RWPE2 (cell line): ENCODE measurements around the gene EYA2.

Source experiments
- ATAC-seq: fragments of 200-7000 bp; cut with Tn5 transposase; 3 replicates; pipeline ENCODE4 v1.9.1; 2021; ENCODE audit warnings: low read depth
- DNase-seq: peaks from one replicate; pipeline ENCODE4 v3.0.0-alpha.2; 2020; ENCODE audit warnings: low spot score
- H3K27ac ChIP-seq: fragments of 450-650 bp; 2 replicates; pipeline ENCODE4 v1.5.1; 2017; ENCODE audit warnings: mild to moderate bottlenecking; ENCODE audit not compliant: poor library complexity, severe bottlenecking
- H3K27me3 ChIP-seq: fragments of 250-450 bp; sonication (Bioruptor Pico); 2 replicates; pipeline ENCODE4 v1.5.1; 2021; ENCODE audit warnings: mild to moderate bottlenecking, moderate library complexity; ENCODE audit not compliant: insufficient read depth, poor library complexity, severe bottlenecking
- H3K36me3 ChIP-seq: fragments of 250-450 bp; sonication (Bioruptor Pico); 2 replicates; pipeline ENCODE4 v1.5.1; 2020; ENCODE audit warnings: low read depth, mild to moderate bottlenecking, moderate library complexity
- H3K4me1 ChIP-seq: fragments of 250-450 bp; sonication (Bioruptor Pico); 2 replicates; pipeline ENCODE4 v1.5.1; 2021; ENCODE audit warnings: mild to moderate bottlenecking, moderate library complexity; ENCODE audit not compliant: insufficient read depth, poor library complexity, severe bottlenecking
- H3K4me3 ChIP-seq: fragments of 250-450 bp; sonication (Bioruptor Pico); 2 replicates; pipeline ENCODE4 v1.5.1; 2021; ENCODE audit warnings: mild to moderate bottlenecking, moderate library complexity; ENCODE audit not compliant: severe bottlenecking
- H3K9me3 ChIP-seq: fragments of 250-450 bp; sonication (Bioruptor Pico); 2 replicates; pipeline ENCODE4 v1.5.1; 2021; ENCODE audit warnings: mild to moderate bottlenecking, moderate library complexity; ENCODE audit not compliant: severe bottlenecking
- TF ChIP-seq, protein P1 (sequence below): fragments of 450-650 bp; IDR thresholded peaks from one replicate; pipeline ENCODE4 v1.5.1; 2017; ENCODE audit warnings: mild to moderate bottlenecking, moderate library complexity; ENCODE audit not compliant: poor library complexity, severe bottlenecking

Gene EYA2

DNA sequence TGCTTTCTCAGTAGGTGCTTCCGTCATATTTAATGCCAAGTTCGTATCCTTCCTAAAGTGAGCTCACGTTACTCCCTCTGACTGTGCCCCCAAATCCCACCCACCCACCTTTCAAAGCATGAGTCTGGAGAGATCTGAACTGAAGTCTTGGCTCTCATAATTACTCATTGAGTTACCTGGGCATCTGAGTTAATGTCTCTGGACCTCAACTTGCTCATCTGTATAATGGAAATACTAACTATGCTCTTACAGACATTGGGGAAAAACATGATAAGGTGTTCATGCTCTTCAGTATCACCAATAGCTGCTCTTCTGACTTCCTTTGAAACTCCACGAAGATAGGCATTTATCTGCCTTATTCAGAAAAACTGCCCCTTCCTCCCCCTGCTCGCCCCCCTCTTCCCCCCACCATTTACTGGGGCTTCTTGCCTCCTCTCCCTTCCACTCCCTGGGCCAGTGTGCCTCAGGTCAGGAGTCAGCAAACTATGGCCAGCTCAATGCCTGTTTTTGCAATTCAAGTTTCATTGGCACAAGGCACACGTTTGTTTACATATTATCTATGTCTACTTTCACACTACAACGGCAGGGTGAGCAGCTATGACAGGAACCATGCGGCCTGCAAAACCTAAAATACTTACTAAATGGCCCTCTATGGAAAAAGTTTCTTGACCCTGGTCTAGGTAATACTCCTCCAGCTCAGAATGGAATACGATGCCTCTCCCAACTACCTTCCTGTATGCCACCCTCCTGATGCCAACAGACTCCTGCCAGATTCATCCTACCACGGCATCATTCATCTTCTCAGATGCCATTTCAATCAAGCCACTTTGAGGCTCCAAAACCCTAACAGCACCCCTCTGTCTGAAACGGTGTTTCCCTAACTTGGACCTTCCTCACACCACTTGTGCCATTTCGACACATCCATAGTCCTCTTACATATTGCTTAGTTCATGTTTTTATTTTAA, 323.1 kb downstream of the EYA2 start:
- Histone ChIP-seq H3K27me3 (no peaks in the 10 kb centered on the region), H3K36me3 (peaks cover 98% of the 10 kb centered on the region), H3K9me3 (no peaks in the 10 kb centered on the region), H3K4me1 (no peaks in the 10 kb centered on the region), H3K4me3 (no peak overlapping the region), H3K27ac (no peak overlapping the region)
- DNase-seq (no peak), ATAC-seq (no peak)
- TF ChIP-seq, protein P1, sequence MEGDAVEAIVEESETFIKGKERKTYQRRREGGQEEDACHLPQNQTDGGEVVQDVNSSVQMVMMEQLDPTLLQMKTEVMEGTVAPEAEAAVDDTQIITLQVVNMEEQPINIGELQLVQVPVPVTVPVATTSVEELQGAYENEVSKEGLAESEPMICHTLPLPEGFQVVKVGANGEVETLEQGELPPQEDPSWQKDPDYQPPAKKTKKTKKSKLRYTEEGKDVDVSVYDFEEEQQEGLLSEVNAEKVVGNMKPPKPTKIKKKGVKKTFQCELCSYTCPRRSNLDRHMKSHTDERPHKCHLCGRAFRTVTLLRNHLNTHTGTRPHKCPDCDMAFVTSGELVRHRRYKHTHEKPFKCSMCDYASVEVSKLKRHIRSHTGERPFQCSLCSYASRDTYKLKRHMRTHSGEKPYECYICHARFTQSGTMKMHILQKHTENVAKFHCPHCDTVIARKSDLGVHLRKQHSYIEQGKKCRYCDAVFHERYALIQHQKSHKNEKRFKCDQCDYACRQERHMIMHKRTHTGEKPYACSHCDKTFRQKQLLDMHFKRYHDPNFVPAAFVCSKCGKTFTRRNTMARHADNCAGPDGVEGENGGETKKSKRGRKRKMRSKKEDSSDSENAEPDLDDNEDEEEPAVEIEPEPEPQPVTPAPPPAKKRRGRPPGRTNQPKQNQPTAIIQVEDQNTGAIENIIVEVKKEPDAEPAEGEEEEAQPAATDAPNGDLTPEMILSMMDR, result no peak

DNA sequence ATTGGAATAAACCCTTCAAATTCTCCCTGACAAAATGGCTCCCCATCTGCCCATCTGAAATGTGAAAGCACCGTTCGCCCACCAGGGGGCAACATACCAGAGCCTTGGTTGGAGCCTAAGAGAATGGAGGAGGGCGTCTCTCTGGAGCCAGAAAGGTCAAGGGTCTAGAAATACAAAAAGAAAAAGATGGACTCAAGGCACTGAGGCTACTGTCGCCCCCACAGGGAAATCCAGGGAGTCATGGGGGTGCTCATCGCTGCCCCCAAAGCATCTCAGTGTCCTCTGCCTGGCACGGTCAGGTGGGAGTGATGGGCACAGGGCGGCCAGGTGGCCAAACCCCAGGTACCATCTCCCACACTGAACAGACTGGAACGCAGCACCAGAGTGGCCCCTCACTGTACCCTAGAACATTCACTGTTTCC, 325.5 kb downstream of the EYA2 start:
- Histone ChIP-seq H3K4me3 (no peak overlapping the region), H3K36me3 (peaks cover 98% of the 10 kb centered on the region), H3K27ac (no peak overlapping the region), H3K27me3 (no peaks in the 10 kb centered on the region), H3K4me1 (no peaks in the 10 kb centered on the region), H3K9me3 (no peaks in the 10 kb centered on the region)
- DNase-seq, result no peak
- peak; percentile 30; the same call in 1 of the 3 replicates for ATAC-seq
- TF ChIP-seq, protein P1, result peak; percentile 92

DNA sequence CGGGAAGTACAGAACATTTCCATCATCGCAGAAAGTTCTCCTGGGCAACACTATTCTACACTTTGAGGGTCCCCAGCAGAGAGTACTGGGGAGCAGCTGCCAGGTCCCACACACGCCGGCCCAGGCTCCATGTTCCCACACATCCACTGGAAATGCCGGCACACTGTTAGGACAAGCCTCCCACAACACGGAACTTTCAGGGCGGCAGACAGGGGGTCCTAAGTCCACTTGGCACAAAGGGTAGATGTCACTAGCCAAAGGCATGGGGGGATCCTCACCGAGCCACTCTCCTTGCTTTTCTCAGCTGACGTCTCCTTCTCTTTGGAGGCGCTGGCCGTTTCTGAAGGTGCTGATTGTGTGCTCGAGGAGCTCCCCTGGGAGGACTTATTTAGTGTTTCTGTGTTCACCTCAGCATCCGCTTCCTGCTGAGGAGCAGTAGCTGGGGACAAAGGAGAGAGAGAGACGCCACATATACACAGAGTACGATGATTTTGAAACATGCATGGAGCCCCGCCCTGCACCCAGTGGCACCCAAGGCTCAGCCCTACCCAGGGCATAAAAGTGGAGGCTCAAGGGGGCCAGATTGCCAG, 326.5 kb downstream of the EYA2 start:
- no peak for DNase-seq
- no peaks in the 10 kb centered on the region for H3K4me1 ChIP-seq
- H3K9me3 ChIP-seq, result no peaks in the 10 kb centered on the region
- ATAC-seq, result no peak; the same call in 2 of the 3 replicates
- TF ChIP-seq, protein P1, result no peak
- H3K36me3 ChIP-seq, result peaks cover 96% of the 10 kb centered on the region
- no peaks in the 10 kb centered on the region for H3K27me3 ChIP-seq
- H3K4me3 ChIP-seq, result no peak overlapping the region
- no peak overlapping the region for H3K27ac ChIP-seq

DNA sequence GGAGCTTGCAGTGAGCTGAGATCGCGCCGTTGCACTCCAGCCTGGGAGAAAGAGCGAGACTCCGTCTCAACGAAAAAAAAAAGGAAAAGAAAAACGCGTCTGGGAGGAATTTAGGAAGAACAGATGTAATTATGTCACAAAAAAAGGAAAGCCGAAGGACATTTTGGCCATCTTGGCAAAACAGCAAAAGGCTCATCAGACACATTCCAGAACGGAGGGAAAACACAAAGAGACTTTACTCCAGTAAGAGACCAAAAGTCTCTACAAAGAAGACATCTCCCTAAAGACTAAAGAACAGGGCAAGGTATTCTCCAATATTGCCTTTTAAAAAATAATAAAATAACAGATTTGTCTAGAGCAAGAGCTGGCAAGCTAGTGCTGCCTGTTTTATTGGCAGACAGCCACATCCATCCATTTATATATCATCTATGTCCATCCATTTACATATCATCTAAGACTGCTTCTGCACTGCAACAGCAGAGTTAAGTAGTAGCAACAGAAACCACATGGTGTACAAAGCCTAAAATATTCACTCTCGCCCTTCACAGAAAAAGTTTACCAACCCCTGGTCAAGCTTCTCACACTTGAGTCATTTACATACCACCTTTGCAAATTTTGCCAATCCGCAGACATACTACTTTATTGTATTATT, 328.0 kb downstream of the EYA2 start:
- peaks cover 98% of the 10 kb centered on the region for H3K36me3 ChIP-seq
- TF ChIP-seq, protein P1, result no peak
- no peaks in the 10 kb centered on the region for H3K27me3 ChIP-seq
- DNase-seq (no peak), ATAC-seq (no peak)
- H3K4me1 ChIP-seq, result no peaks in the 10 kb centered on the region
- no peak overlapping the region for H3K27ac ChIP-seq
- H3K9me3 ChIP-seq, result no peaks in the 10 kb centered on the region
- H3K4me3 ChIP-seq, result no peak overlapping the region
